PC-3 (cell line): ENCODE results near the gene SAMD10.

Experiments
- CTCF ChIP-seq: fragments of 300-600 bp; sonication (generic); conservative IDR thresholded peaks from 2 replicates; pipeline ENCODE4 v1.5.1; 2017; ENCODE audit warnings: antibody characterized with exemption, low read depth, mild to moderate bottlenecking, low read length
- EZH2 ChIP-seq: fragments of 300-600 bp; sonication (generic); IDR thresholded peaks from one replicate; pipeline ENCODE4 v1.6.1; 2017; ENCODE audit warnings: antibody characterized with exemption, mild to moderate bottlenecking, low read length; ENCODE audit not compliant: unreplicated experiment
- EZH2phosphoT487 ChIP-seq: fragments of 300-600 bp; sonication (generic); IDR thresholded peaks from 2 replicates; pipeline ENCODE4 v1.6.1; 2018; ENCODE audit warnings: mild to moderate bottlenecking, antibody characterized with exemption, low read length, borderline replicate concordance

GRCh38 chr20:63966944-63967322 is 12.5 kb downstream of the SAMD10 start:
- TF ChIP-seq EZH2 (no peak), CTCF (no peak), EZH2phosphoT487 (no peak)
